Daoy (cell line): ENCODE measurements around the gene SPAG9. TPM values are rescaled to one million over a fixed set of nuclear protein-coding genes. Genes with fewer than 3 reads are reported as not detected.

ENCODE experiments used
- DNase-seq: peaks from one replicate; pipeline ENCODE4 v3.0.0-alpha.2; 2015; ENCODE audit warnings: low read depth
- total RNA-seq: library from RNA; depleted of rRNA; stranded (reverse); fragments of >200 nt; shearing (Covaris generic); gene quantifications from 2 replicates; pipeline ENCODE4 v1.2.3, GENCODE V29; 2014

SPAG9 gene
- total RNA-seq, 1 experiment from 2014 or later, result 54.2 TPM

DNA sequence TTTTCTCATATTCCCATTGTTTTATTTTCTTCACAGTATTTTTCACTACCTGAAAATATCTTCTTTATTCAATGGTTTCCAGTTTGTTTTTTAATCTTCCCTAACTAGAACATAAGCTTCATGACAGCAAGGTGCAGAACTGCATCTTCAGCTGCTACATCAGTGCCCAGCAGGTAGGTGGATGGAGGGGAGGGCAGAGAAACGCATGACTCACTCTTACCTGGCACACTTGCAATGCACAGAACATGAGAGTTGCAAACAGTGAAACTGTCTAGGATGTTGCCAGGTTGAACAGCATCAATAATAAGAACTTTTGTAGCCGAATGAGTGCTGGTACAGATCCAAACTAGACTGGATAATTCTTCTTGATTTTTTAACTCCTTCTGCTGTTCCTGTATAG is 127.1 kb downstream of the SPAG9 start:
- no peak for DNase-seq

DNA sequence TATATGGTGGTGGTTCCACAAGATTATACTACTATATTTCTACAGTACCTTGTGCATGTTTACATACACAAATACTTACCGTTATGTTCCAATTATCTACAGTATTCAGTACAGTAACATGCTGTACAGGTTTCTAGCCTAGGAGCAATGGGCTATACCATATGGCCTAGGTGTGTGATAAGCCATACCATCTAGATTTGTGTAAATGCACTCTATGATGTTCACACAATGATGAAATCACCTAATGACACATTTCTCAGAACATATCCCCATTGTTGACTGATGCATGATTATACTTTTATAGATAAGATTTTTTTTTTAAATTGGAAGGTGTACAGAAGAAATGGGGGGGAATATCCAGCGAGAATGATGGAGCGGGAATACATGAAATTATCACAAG is 131.5 kb downstream of the SPAG9 start:
- DNase-seq, result no peak

- no peak for DNase-seq
Measured at GRCh38 chr17:50988427-50988826, 132.2 kb downstream of the SPAG9 start.

- peak; percentile 5 for DNase-seq
Measured at GRCh38 chr17:50986989-50987660, 133.5 kb downstream of the SPAG9 start.

- no peak for DNase-seq
Measured at GRCh38 chr17:50981279-50981678, 139.4 kb downstream of the SPAG9 start.

GRCh38 chr17:50979524-50979927 is 141.1 kb downstream of the SPAG9 start:
- DNase-seq, result no peak

DNA sequence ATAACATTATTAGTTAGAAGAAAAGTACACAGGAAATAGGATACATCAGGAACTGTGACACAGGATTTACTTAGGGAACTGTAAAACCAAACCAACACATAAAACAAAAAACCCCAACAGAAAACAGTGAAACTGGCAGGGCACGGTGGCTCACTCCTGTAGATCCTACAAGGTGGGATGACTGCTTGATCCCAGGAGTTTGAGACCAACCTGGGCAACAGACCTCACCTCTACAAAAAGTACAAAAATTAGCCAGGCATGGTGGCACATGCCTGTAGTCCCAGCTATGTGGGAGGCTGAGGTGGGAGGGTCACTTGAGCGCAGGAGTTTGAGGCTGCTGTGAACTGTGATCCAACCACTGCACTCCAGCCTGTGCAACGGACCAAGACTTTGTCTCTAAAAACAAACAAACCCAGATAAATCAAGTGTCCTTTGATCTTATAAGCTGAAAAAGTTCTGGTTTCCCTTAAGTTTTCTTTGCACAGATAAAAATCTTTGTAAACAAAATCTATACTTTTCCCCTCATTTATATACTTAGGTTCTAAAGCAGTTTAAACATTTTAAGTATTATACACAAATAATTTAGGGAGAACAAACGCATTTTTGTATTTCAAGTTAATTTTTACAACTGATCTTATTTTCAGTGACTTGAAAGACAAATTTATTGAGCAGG is 143.0 kb downstream of the SPAG9 start:
- DNase-seq, result no peak

DNA sequence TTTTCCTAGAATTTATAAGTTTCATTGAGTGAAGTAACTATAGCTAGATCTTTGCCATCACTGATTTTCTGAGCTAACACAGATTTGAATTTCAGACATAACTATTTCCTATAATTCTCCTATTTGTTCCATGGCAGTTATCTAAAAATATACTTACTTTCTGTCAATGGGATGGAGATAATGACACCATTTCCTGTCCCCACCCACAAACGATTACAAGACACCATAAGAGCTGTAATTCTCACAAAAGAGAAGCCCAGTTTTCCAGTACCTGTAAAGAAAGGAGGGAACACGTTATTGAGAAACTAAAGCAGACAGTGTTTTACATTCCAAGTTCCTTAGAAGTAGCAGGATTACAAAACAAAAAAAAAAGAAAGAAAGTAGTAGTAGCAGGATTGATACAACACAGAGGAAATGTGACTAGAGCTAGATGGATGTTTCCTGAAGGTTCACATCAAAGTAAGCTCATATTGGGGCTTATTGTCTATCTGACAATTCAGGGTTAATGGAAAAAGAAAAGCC is 143.7 kb downstream of the SPAG9 start:
- no peak for DNase-seq

DNA sequence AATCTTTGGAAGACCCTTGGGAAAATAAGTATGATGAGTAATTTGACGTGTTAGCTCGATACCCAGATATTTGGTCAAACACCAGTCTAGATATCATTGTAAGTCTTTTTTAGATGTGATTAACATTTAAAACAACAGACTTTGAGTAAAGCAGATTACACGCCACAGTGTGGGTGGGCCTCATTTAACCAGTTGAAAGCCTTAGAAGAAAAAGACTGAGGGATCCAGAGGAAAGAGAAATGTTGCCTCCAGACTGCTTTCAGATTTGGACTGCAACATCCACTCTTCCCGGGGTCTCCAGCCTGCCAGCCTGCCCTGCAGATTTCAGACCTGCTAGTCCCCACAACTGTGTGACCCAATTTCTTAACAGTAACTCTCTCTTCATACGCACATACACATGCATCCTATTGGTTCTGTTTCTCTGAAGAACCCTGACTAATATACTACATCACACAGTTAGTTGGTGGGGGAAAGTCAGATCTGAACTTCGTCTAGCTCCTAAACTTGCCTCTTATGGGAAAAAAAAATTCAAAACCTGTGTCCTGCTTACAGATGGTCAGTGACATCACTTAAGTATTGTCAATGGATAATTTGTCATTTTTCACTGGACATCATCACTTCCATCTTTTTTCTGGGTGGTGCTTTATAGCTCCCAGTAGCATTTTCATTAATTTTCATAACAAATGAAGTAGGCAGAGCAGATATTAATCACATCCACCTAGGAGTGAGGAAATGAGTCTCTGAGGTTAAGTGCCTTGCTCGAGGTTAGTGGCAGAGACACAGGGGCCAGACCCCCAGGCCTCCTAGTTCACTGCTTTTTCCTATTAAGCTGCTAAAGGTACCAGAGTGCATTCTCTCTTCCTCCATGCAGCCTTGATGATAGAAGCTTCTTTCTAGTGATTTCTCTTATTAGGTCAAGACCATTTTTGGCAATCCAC is 146.8 kb downstream of the SPAG9 start:
- no peak for DNase-seq

- no peak for DNase-seq
Measured at GRCh38 chr17:50972577-50972976, 148.1 kb downstream of the SPAG9 start.

GRCh38 chr17:50967795-50968194 is 152.9 kb downstream of the SPAG9 start:
- DNase-seq, result no peak

- DNase-seq, result no peak
Measured at GRCh38 chr17:50966163-50966666, 154.5 kb downstream of the SPAG9 start.

DNA sequence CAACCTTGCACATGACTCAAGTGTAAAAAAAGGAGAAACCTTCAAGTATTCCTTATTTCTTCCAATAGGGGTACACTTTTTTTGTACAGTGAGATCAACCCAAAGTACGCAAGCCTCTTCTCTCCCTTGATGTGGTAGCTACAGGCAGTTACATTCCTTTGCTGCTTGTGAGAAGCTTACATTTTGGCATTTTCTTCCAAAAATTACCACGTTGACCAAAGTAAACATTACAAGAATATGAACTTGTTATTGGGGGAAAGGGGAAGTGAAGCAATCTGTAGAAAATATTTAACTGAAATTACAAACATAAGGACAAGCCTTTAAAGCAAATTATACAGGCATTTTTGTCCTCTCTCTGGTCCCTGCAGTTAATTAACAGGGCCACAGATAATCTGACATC is 157.5 kb downstream of the SPAG9 start:
- no peak for DNase-seq

DNA sequence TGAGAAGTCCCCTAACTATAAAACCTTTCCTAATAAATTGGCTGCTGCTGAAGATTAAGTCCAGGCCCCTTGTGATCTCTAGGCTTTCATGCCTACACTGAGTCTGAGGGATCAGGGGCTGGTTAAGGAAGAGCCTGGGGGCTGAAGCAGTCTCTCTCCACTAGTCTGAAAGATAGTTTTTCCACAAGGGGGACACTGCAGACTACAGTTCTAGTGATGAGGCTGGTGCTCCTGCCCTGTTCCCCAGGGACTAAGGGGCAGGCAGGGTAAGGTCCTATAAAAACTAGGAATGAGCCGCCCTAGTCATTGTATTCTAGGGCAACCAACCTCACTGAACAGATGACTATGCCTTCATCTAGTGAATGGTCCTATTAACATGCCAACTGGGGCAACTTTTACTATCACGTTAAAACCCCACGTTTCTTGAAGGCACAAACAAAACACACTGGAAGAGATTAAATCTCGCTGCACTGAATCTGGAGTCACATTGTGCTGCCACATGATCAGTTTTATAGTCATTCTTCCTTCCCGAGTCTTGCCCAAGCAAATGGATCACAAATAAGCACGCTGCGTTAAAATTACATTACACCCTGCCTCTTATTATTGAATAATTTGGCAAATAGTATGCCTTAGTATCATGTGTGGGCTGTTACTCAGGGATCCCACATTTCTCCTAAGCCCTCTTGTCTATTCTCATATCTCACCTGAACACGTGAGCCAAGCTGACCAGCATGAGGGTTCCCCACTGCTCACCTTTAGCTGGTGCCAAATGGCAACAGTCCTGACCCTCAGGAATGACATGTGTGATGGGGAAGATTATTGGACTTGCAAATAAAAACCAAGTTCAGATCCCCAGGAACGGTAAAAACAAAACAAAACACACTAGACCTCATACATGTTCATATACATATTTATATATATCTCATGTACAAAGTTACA is 159.1 kb downstream of the SPAG9 start:
- DNase-seq, result no peak

DNA sequence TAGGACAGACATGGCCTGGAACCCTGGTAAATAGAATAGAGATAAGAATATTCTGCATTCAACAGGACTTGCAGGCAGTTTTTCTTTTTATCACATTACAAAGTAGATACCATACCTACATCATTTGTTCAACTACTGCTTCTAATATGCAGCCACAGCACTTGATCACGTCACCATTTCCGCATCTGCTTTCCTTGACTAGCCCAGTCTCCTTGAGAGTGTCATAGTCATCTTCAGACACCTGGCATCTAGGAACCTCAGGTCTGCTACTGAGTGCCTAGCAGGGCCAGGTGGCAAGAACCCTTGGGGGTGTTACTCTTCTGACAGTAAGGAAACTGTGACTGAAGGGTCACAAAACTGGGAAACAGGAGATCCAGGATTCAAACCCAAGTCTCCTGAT is 161.3 kb downstream of the SPAG9 start:
- no peak for DNase-seq

DNA sequence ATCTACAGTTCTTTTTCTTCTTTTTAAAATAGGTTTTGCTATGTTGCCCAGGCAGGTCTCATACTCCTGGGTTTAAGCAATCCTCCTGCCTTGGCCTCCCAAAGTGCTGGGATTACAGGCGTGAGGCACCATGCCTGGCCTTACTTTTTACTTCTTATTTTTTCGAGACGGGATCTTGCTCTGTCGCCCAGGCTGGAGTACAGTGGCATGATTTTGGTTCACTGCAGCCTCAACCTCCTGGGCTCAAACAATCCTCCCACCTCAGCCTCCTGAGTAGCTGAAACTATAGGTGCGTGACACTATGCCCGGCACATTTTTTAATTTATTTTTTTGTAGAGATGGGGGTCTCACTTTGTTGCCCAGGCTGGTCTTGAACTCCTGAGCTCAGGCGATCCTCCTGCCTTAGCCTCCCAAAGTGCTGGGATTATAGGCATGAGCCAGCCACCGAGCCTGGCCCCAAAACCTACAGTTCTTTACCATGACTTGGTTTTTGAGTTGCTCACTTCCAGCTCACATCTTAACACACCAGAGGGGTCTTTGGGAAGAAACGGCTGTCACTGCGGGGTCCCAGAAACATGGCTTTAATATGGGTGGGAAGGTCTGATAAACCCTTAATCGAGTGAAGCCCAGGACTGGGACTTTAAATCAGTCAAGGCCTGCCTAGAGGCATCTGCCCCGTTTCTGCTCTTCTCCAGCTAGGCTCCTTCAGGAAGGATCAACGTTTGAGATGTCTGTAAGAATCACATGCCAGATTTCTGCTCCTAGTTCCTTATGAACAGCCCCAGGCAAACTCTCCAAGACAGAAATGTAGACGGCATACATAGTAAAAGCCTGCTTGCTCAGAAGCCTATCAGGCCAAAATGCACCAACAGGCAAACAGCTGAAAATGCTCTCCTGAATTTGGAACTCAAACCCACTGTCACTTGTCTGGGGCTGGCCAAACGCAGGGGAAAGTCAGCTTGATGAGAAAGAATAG is 162.8 kb downstream of the SPAG9 start:
- DNase-seq, result no peak

DNA sequence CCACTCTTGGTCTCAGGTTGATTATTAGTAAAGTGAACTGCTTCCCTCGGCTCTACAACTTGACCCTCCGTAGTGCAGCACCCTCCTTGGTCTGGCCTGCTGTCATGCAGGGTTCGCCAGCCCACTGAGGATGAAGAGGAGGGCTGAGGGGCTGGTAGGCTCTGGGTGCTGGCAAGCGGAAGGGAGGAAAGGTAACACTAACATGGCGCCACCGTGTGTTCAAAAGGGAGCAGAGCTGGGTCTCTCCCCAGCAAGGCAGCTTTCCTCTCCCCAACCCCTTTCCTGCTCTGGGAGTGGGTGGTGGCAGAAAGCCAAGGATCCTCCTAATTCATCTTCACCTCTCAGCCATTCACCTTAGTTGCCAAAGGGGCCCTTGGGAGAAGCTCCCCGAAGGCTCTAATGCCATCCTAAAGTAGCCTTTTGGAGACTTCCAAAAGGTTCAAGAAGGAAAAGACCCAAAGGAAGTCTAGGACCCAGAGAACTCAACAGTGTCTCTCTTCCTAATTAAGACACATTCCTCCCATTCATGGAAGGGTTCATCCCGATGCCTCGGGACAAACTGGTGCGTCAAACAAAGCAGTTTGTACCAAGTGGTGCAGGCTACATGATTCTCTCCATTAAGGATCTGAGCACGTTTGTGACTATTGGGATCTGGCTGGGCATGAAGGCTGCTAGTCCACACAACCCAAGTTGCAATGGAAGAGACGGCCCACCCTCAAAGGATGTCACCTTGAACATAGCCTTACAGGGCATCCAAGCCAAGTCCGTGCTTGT is 163.7 kb downstream of the SPAG9 start:
- peak; percentile 51 for DNase-seq

GRCh38 chr17:50956409-50956749 is 164.3 kb downstream of the SPAG9 start:
- no peak for DNase-seq

DNA sequence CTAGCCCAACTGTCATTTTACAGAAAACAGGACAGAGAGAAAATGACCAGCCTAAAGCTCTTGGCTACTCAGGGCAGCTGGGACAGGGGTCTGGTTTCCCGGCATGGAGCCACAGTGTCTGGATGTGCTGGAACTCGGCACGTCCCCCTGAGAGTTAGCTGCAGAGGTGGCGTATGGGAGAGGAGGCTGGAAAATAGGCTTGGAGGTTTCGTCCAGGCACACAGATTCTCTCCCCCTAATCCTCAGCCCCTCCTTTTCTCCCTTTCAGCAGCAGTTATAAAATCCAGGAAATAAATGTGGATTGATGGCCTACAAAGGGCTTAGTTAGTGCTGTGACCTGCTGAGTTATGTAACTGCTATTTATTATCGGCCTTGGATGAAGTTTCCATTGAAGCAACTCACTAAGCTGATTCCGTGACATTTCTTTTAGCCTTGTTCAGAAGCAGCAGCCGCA is 165.0 kb downstream of the SPAG9 start:
- DNase-seq, result no peak
